NCI-H2081 (cell line): ENCODE measurements around the gene NR2C2.

Experiments
- DNase-seq, 2 experiments: peaks; one replicate each; lab custom pipeline; 2025; lab: John Stamatoyannopoulos, UW

The NR2C2 gene

DNA sequence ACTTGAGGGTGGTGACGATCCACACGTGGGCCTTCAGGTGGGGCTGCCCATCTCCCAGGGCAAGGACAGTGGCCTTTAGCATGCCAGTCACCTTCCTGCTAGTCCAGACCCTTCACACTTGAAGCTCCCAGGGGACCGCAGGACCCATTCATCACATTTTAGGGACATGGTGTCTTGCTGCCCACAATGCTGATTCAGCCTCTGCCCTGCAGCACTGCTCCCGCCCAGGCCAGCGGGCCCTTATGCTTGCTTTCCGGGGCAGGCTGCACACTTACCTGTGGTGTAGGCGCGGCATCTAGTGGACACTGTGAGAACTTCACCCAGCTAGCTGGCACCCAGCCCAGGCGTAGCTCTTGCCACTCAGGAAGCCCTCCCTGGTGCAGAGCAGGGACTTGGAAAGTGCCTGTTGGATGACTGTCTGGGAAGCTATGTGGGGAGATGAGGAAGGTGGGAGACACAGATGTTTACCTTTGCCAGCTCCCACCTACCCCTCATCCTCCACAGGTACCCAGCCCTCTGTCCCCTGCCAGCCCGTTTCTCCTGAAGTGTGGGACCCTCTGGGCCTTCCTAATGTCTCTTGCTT lies 26.3 kb upstream of the NR2C2 start:
- peak; percentile 77 to 79 for DNase-seq

DNA sequence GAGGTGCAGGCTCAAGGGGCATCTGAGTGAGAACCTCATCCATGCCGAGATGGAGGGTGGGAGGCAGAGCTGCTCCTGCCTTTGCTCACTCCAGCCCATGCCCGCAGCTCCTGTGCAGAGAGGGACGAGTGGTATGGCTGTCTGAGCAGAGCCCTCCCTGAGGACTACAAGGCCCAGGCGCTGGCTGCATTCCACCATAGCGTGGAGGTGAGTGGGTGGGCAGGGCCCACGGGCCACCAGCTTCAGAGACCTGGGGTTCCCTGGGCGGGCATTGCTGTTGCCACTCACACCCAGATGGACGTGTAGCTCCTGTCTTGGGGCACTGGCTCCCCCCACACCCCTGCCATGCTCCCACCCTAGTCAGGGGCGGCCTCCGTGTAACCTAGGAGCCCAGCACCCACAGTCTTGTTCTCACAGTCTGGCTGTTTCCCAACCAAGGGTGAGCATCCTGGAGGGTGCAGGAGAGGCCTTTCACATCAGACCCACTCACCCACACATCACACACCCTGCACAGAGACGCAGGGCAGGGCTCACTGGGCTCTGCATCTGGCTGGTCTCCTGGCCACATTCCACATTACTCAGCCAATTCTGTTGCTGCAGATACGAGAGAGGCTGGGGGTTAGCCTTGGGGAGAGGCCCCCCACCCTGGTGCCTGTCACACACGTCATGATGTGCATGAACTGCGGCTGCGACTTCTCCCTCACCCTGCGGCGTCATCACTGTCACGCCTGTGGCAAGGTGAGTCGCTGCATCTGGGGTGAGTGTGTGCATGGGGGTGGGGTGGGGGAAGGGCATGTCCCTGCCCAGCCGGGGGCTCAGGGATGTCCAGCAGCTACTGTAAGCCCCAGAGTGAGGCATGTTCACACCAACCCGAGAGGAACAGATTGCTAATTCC lies 25.3 kb upstream of the NR2C2 start:
- no peak for DNase-seq

DNA sequence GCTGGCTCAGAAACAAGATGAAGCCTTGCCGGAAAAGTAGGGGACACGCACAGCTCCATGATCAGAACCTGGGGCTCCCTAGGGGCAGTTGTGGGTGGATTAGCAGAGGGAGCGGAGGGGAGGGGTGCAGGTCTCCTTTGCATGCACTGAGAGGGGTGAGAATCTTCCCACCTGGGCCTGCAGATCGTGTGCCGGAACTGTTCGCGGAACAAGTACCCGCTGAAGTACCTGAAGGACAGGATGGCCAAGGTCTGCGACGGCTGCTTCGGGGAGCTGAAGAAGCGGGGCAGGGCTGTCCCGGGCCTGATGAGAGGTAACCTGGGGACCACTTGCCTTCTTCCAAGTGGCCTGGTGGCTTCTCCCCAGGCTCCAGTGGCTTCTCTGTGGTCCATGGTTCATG lies 24.5 kb upstream of the NR2C2 start:
- DNase-seq, result no peak

DNA sequence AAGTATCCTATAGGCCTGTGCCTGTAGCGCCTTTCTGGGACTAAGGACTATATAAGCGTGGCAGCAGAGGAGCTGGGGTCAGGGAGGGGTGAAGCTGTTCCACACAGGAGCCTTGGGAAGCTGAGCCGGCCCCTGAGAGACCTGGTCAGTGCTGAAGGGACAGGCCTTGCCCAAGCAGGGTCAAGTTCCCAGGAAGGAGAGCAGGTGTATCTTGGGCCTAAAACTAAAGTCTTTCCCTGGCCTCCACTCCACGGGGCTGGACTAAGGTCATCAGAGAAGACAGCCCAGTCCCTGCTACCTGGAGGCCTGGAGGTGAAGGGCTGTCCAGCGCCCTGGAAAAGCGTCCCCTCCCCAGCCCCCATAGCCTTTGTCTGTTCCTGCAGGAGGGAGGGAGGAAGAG lies 23.9 kb upstream of the NR2C2 start:
- DNase-seq, result no peak

DNA sequence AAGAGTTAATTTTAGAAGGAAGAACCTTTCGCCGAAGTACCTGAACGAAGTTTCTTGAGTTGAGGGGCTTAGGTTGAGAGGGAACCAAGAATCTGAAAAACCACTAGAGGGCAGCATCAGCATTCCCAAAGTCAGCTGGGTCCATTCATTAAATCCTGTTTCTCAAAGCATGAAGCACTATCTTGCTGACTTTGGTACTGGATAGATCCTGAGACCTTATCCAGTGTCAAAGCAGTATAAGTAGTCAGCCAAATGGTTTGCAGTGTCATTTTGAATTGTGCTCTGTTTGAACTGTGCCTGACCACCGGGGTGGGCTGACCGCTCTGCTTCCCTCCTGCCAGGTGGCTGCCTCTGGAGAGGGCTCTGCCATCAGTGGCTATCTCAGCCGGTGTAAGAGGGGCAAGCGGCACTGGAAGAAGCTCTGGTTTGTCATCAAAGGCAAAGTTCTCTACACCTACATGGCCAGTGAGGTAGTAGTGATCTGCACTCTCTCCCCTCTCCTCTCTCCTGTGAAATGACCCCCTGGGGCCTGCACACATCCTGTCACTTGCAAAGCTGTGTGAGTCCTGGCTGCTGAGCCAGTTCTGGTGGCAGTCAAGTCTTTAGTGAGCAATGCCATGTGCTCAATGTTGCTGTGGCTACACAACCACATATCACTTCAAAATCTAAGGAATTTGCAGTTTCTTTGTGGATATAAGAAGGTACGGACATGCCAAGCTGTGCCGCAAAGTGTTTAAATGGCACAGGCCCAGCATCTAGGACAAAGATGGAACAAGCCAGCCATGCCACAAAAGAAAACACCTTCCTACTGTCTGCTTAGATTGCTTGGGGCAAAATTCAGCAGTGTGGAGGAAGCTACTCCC lies 21.4 kb upstream of the NR2C2 start:
- peak; percentile 60 for DNase-seq

DNA sequence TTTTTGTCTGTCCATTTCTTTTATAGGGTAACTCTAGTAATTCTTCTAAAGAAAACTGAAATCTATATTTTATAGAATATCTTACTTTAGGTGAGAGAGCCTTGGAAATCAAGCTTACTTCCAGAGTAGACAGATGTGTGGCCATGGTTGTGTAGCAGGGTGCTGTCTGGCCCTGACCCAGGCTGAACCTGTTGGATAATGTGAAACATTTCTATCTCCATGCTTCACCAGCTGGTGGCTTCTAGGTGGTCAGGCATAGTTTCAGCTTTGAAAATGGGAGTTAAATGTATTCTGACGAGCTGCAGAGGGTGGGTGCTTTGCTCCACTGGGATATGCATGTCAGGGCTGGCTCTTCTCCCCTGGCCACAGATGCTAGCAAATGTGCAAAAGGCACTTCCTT lies 20.8 kb upstream of the NR2C2 start:
- no peak for DNase-seq

DNA sequence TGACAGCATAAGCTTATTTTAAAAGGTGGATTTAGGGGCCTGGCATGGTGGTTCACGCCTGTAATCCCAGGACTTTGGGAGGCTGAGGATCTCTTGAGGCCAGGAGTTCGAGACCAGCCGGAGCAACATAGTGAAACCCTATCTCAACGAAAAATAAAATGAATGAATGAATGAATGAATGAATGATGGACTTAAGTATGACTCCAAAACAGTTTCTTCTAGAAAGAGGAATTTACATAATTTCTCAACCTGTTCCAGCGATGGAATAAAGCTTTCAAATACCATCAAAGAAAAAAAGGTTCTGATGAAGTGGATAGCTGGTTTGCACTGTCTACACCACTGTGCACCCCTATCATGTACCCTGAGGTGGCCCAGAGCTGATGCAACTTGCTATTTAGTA lies 20.1 kb upstream of the NR2C2 start:
- DNase-seq, result no peak

DNA sequence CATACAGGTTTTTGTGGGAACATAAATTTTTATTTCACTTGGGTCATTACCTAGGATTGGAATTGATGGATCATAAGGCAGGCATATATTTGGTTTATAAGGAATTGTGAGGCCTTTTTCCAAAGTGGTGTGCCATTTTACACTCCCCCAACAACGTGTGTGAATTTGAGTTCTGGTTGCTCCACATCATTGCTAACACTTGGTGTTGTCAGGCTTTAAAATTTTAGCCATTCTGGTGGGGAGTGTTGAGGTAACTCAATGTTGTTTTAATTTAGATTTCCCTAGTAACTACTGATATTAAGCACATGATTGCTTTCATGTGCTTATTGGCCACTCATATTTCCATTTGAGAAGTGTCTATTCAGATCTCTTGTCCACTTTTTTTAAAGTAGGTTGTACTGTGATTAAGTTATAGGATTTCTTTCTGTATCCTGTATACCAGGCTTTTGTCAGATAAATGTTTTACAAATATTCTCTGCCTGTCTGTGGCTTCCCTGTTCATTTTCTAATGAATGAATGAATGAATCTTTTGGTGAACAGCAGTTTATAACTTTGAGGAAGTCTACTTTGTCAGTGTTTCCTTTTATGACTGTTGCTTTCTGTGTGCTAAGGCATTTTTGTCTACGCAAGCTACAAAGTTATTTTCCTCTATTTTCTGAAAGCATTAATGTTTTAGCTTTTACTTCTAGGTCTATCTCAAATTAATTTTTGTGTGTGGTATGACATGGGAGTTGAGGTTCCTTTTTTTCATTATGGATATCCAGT lies 17.9 kb upstream of the NR2C2 start:
- DNase-seq, result no peak

DNA sequence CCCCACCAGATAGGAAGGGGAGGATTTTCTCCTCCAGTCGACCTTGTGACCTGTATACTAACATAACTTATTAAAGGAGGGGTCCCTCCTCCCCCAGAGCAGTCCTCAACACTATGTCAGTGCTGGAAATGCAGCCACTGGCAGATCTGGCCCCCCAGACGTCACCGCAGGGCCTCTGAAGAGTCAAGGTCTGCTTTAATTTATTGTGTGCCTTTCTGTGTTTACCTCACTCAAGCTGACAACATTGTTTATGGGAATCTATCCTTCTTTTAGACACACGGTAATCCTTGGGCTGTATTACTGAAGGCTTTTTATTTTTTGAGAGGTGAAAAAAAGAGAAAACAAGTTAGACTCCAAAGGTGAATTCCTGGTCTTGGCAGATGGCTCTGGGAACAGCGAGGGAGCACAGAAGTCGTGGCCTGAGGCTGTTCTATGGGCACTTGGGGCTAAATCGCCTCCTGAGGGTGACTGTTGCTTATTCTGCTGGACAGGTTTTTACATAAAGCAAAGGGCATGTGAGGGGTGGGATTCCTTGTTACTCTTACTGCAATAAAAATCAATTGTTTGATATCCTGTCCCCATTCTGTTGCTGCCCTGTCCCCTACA lies 13.5 kb upstream of the NR2C2 start:
- DNase-seq, result no peak

DNA sequence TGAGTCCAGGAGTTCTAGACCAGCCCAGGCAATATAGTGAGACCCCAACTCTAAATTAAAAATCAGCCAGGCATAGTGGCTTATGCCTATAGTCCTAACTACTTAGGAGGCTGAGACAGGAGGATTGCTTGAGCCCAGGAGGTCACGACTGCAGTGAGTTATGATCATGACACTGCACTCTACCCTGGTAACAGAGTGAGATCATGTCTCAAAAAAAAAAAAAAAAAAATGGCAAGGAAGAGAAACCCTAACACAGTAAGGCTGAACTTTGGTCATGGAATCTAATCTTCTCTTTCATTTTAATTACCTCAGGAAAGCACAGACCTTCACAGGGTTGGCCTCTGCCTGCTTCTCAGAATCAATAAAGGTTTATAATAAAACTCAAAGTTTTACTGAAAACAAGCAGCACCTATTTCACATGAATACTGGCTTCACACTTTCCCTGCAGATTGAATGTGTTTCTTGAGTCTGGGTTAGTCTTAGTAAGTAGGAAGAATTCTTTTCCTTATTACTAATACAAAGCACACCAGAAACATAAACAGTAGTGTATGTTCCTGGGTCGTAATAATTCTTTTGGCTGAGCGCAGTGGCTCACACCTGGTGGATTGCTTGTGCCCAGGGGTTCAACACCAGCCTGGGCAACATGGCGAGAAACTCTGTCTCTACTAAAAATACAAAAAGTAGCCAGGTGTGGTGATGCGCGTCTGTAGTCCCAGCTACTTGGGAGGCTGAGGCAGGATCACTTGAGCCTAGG lies 11.6 kb upstream of the NR2C2 start:
- no peak for DNase-seq

DNA sequence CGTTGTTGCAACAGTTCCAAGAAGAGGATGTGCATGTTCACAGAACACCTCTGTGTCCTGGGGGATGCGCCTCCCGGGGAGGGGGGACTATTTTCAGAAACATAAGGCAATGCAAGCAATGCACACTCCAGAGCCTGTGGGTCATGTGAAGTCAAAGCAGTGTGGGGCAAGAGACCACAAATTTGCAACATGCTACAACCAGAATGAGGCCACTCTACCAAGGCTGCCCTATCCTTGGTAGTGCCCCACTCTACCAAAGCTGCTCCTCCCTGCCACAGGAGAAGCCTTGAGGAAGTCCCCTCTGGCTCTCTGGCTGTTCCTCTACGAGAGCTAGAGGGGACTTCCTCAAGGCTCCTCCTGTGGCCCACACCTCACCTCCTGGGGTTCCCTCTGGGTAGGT lies 8.4 kb upstream of the NR2C2 start:
- no peak for DNase-seq

DNA sequence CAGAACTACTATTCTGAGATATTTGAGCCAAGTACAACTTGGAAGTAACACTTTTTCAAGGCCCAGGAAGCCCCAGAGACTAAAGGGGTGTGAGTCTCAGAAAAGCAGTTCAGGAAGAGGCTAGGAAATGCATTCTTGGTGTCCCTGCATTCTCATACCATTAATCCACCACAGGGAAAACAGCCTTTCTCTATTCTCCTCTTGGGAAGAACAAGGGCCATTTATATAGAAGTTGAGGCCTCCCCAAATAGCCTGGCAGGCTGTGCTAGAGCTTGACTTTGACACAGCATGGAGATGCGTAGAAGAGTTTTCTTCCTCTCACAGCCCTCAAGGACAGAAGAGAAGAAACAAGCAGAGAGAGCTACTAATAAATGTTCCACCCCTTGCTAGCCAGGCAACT lies 5.5 kb upstream of the NR2C2 start:
- DNase-seq, result no peak

DNA sequence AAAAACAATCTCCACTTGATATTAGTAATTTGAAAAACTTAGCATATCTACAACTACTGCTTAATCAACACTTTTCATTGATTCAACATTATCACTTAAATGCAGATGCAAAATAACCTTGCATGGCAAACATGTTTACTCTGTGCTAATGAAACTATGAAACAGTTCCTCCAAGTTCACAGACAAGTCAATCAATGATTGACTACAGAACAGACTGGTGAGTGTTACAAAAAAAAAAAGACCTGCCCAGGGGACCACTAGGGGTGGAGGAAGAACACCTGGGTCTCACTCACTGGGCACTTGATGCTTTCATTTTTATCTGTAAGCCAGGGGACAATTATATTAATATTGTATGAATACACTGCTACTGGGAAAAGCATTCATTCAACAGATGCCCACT lies 4.3 kb upstream of the NR2C2 start:
- DNase-seq, result no peak

DNA sequence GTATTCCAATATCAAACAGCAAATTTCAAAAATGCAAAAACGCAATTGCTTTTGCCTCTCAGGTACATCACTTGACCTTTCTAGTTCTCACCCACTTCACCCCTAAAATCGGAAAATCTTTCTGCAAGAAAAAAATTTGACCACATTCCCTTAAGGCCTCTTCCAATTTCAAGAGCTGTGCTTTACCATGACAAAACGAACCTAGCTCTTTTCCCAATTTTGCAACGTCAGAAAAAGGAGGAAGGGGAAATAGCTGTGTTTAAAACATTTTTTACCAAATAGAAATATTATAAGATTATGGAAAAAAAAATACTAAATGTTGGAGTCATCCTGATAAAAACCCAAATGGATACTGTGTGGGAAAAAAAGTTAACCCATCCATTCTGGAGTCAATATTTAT lies 1.1 kb upstream of the NR2C2 start:
- DNase-seq, result no peak

DNA sequence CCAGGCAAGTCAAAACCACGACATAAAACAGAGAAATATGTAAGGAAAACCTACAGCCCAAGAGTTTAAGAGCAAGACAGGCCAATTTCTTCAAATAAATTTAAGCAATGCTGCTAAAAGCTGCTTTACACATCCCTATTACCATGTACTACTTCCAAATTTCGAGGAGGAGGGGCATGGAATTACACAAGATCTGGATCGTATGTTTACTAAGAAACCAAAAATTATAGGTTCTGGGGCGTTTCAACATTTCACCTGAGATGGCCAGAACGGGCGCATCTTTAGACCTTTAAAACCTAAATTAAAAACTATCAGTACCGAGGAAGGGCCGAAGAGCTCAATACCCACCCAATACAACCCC lies 664 bp upstream of the NR2C2 start:
- DNase-seq, result no peak

DNA sequence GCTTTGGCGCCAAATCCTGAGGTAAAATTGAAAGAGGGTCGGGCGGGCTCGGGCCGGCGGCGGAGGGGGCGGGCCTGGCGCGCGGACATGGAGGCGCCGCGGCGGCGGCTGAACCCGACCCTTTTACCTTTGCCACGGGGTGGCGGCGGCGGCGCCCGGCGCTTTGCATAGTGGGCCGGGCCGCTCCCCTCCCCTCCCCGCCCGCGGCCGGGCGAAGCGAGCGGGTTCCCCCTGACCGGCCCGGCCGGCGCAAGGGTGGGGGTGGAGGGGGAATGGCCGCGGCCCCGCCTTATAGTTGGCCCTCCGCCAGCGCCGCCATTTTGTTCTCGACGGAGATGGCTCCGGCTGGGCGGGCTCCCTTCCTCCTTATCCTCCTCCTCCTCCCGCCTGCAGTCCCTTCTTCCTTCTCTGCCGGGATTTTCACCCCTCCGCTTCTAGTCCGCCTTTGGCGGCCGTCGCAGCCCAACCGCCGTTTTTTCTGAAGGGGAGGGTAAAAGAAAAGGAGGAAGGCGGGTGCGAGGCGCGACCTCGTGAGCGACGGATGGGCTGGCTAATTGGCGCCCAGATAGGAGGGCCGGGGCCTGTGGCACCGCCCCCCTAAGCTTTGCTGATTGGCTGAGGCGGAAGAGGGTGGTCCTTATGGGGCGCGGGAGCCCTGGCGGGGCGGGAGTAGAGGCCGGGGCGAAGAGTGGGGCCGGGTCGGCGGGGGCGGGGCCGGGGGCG lies 664 bp downstream of the NR2C2 start:
- peak; percentile 89 to 92 for DNase-seq

DNA sequence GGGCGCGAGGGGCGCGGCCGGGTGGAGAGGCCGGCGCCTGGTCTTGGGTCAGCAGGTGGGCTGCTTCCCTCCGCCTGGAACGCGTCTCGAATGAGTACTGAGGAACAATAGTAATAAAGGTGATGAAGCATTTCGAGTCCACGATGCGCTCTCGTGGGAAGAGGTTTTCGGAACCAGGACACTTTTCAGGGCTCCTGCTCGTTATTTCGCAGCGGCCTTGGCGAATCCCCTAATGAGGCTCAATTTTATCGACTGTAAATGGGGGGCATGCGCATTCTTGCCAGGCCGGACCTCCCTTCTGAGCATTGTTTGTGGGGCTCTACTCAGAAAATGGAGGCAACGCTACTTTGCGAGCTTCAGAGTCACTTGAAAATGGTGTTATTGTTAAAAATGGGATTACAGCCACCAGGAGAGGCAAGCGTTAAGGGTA lies 1.2 kb downstream of the NR2C2 start:
- DNase-seq, result no peak

DNA sequence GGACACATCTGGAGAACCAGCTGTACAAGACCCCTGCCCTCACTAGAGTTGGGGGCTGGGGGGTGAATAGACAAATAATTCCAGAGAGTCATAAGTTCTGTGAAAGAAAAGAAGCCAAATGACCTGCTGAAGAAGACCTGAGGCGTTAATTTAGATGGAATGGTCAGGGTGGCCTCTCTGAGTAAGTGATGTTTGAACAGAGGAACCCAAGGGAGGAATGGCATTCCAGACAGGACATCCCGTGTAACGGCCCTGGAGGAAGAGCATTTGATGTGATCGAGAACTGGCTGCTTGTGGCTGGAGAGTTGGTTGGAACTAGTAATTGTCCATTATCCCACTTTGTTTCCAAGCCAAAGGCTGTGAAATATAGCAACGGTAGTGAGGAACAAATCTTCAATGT lies 1.7 kb downstream of the NR2C2 start:
- DNase-seq, result no peak

DNA sequence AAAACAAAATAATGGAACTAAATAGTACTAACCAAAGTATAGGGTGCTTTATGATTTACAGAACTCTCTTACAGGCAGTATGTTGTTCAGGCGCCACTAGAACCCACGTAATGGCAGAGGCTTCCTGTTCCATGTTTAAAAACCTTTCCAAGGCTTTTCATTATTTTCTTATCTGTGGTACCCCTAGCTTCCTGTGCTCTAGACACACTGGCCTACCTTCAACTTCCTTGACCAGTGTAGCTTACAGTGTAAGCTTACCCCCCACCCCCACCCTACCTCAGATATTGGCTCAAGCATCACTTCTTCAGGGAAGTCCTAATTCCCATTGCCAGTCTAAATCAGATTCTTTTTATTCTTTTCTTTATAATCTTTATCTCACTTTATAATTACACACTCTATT lies 2.9 kb downstream of the NR2C2 start:
- no peak for DNase-seq

DNA sequence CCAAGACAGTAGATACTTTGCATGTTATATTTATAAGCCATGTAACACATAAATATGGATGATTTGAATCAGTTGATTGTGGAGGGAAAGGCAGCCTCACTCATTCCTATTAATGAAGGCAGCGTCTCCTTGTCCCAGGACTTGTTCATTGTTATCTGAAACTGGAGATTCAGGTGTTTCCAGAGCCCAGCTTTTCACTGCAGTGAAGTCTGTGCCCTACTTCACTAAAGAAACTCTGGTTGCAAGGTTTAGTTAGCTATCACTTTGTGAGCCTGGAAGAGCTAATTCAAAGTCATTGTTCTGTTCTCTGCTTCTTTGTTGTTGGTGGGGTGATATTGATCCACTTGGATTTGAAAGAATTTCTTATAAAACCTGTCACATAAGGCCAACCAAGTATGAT lies 9.8 kb downstream of the NR2C2 start:
- no peak for DNase-seq
